GM12878 (cell line): ENCODE results near the gene SLC28A1. TPM values are rescaled to one million over a fixed set of nuclear protein-coding genes. Genes with fewer than 3 reads are reported as not detected.

Experiments used
- ATAC-seq: fragments of 200-7000 bp; cut with Tn5 transposase; 3 replicates; pipeline ENCODE4 v1.9.1; 2020; ENCODE audit warnings: mild to moderate bottlenecking, moderate library complexity
- BruUV-seq: library from RNA; stranded (reverse); fragments of 400-500 nt; replicated peaks from 2 replicates; lab custom pipeline; 2021; lab: Mats Ljungman, UMichigan
- CTCF ChIA-PET: fragments of 300-600 bp; sonication (Branson Sonifier 250); formaldehyde crosslinking; extraction: SDS; loops from one replicate; lab custom pipeline; 2021; ENCODE audit warnings: inconsistent platforms; lab: Yijun Ruan, JAX
- POLR2A ChIA-PET: fragments of 350-600 bp; formaldehyde crosslinking; extraction: SDS; loops from one replicate; lab custom pipeline; 2021; ENCODE audit warnings: inconsistent platforms; lab: Charles Lee
- RAD21 ChIA-PET: fragments of 300-600 bp; sonication (Branson Sonifier 250); formaldehyde crosslinking; loops from one replicate; lab custom pipeline; 2023; ENCODE audit warnings: antibody characterized with exemption; ENCODE audit not compliant: unreplicated experiment; lab: Charles Lee
- SMC1A ChIA-PET: fragments of 300-600 bp; sonication (Branson Sonifier 250); formaldehyde crosslinking; loops from one replicate; lab custom pipeline; 2023; ENCODE audit not compliant: unreplicated experiment, uncharacterized antibody; lab: Charles Lee
- DNase-seq: peaks from one replicate; pipeline ENCODE4 v3.0.0-alpha.2; 2011; ENCODE audit warnings: low read depth, low spot score
- FAIRE-seq: peaks from 3 replicates; lab custom pipeline; 2011; peaks lifted over from hg19 to GRCh38; lab: Jason Lieb, UNC
- H2AFZ ChIP-seq: 2 replicates; pipeline ENCODE4 v1.6.0; 2011; ENCODE audit warnings: low read depth, low read length, control low read depth; ENCODE audit not compliant: control insufficient read depth
- H3K27ac ChIP-seq: 2 replicates; pipeline ENCODE4 v1.5.1; 2011; ENCODE audit warnings: control low read depth; ENCODE audit not compliant: control insufficient read depth, insufficient read depth
- H3K27me3 ChIP-seq, 2 experiments: replicated peaks in 1 of 2; 2 replicates each; pipeline versions ENCODE4 v1.6.0 to v1.6.1; 2011; ENCODE audit warnings: low read length in 1 of 2; ENCODE audit not compliant: control insufficient read depth in 2 of 2, insufficient read depth in 2 of 2
- H3K36me3 ChIP-seq, 2 experiments: 2 replicates each; pipeline ENCODE4 v1.5.1; 2011; ENCODE audit warnings: low read length in 1 of 2; ENCODE audit not compliant: control insufficient read depth in 2 of 2, insufficient read depth in 2 of 2
- H3K4me1 ChIP-seq: 2 replicates; pipeline ENCODE4 v1.6.1; 2011; ENCODE audit warnings: mild to moderate bottlenecking, low read length, moderate library complexity, mixed read lengths; ENCODE audit not compliant: control insufficient read depth, insufficient read depth
- H3K4me2 ChIP-seq: 2 replicates; pipeline ENCODE4 v1.6.0; 2011; ENCODE audit warnings: control low read depth; ENCODE audit not compliant: control insufficient read depth, insufficient read depth
- H3K4me3 ChIP-seq: fragments of 200-600 bp; sonication (generic); 2 replicates; pipeline ENCODE4 v1.5.1; 2016
- H3K79me2 ChIP-seq: 2 replicates; pipeline ENCODE4 v1.6.0; 2011; ENCODE audit warnings: low read length; ENCODE audit not compliant: control insufficient read depth, insufficient read depth
- H3K9ac ChIP-seq: 2 replicates; pipeline ENCODE4 v1.8.0; 2011; ENCODE audit warnings: low read length, control low read depth, mixed read lengths; ENCODE audit not compliant: control insufficient read depth, insufficient read depth
- H3K9me3 ChIP-seq: replicated peaks from 3 replicates; pipeline ENCODE4 v1.5.1; 2011; ENCODE audit warnings: mild to moderate bottlenecking, low read length; ENCODE audit not compliant: control insufficient read depth, insufficient read depth
- H4K20me1 ChIP-seq: 2 replicates; pipeline ENCODE4 v1.6.0; 2011; ENCODE audit not compliant: control insufficient read depth, insufficient read depth
- CBX3 ChIP-seq: fragments of 200-600 bp; sonication (generic); IDR thresholded peaks from 2 replicates; pipeline ENCODE4 v1.6.1; 2016; ENCODE audit warnings: low read depth, borderline replicate concordance
- CREB1 ChIP-seq: IDR thresholded peaks from 2 replicates; pipeline ENCODE4 v1.6.1; 2012; ENCODE audit warnings: low read depth, mild to moderate bottlenecking, inconsistent platforms
- DPF2 ChIP-seq: fragments of 450-650 bp; IDR thresholded peaks from 2 replicates; pipeline ENCODE4 v1.6.1; 2017; ENCODE audit warnings: mild to moderate bottlenecking
- EED ChIP-seq: sonication (generic); IDR thresholded peaks from 2 replicates; pipeline ENCODE4 v1.6.1; 2016; ENCODE audit warnings: antibody characterized with exemption, low read depth
- GATAD2B ChIP-seq: fragments of 450-650 bp; conservative IDR thresholded peaks from 2 replicates; pipeline ENCODE4 v1.6.1; 2017; ENCODE audit warnings: low read depth, mild to moderate bottlenecking, moderate library complexity
- LARP7 ChIP-seq: fragments of 450-650 bp; IDR thresholded peaks from 2 replicates; pipeline ENCODE4 v1.6.1; 2017; ENCODE audit warnings: mild to moderate bottlenecking
- MEF2B ChIP-seq: fragments of 450-650 bp; IDR thresholded peaks from 2 replicates; pipeline ENCODE4 v1.6.1; 2018; ENCODE audit warnings: mild to moderate bottlenecking, moderate library complexity; ENCODE audit not compliant: partially characterized antibody, poor library complexity, severe bottlenecking
- MTA3 ChIP-seq: IDR thresholded peaks from 2 replicates; pipeline ENCODE4 v1.6.1; 2012; ENCODE audit warnings: low read length, inconsistent platforms, borderline replicate concordance
- NR2C1 ChIP-seq: fragments of 450-650 bp; IDR thresholded peaks from 2 replicates; pipeline ENCODE4 v1.6.1; 2017; ENCODE audit warnings: antibody characterized with exemption, mild to moderate bottlenecking, moderate library complexity
- NR2F1 ChIP-seq: fragments of 450-650 bp; conservative IDR thresholded peaks from 2 replicates; pipeline ENCODE4 v1.6.1; 2017; ENCODE audit warnings: mild to moderate bottlenecking
- PAX5 ChIP-seq: IDR thresholded peaks from 2 replicates; pipeline ENCODE4 v1.6.1; 2011; ENCODE audit warnings: low read depth, low read length, borderline replicate concordance
- RELA ChIP-seq: fragments of 450-650 bp; IDR thresholded peaks from 2 replicates; pipeline ENCODE4 v1.8.0; 2014; ENCODE audit warnings: borderline replicate concordance; ENCODE audit not compliant: partially characterized antibody
- RUNX3 ChIP-seq: IDR thresholded peaks from 2 replicates; pipeline ENCODE4 v1.6.1; 2012; ENCODE audit warnings: low read length, inconsistent platforms
- SRF ChIP-seq, 2 experiments: IDR thresholded peaks; 2 replicates each; pipeline ENCODE4 v1.6.1; 2011; ENCODE audit warnings: low read depth in 2 of 2, low read length in 2 of 2, mild to moderate bottlenecking in 1 of 2, moderate library complexity in 1 of 2
- YY1 ChIP-seq: IDR thresholded peaks from 2 replicates; pipeline ENCODE4 v1.6.1; 2011; ENCODE audit warnings: low read depth, mild to moderate bottlenecking, low read length
- ZNF207 ChIP-seq: fragments of 450-650 bp; IDR thresholded peaks from 2 replicates; pipeline ENCODE4 v1.6.1; 2014; ENCODE audit warnings: antibody characterized with exemption, mild to moderate bottlenecking, borderline replicate concordance
- ZSCAN29 ChIP-seq: fragments of 450-650 bp; IDR thresholded peaks from 2 replicates; pipeline ENCODE4 v1.6.1; 2017; ENCODE audit warnings: mild to moderate bottlenecking, moderate library complexity
- WGBS: methylation state at CpG from one replicate; pipeline ENCODE4 v1.1.6; 2016; ENCODE audit warnings: low lambda C conversion rate; ENCODE audit not compliant: insufficient replicate concordance, insufficient coverage; ENCODE audit errors: missing lambda C conversion rate; 5-methylcytosine and 5-hydroxymethylcytosine counted together
- in situ Hi-C: fragments of 300-500 bp; cut with MboI; formaldehyde crosslinking; loops from 9 replicates; pipeline ENCODE4 v1.14.3; 2018; ENCODE audit warnings: mixed read lengths
- intact Hi-C: fragments of 100-400 bp; cut with micrococcal nuclease; formaldehyde crosslinking; loops from one replicate; pipeline ENCODE4 v1.14.2; 2022; ENCODE audit not compliant: unreplicated experiment
- polyA plus RNA-seq, 11 experiments: library from polyadenylated mRNA; depleted of rRNA in 4 of 11; unstranded in 6 of 11; stranded (reverse) in 5 of 11; fragments of >200 nt; fragmentation: Nextera tagmentation in 4 of 11; fragmentation: Illumina TruSeq in 1 of 11; extraction: Ambion mirVana in 4 of 11; extraction: Trizol in 1 of 11; gene quantifications; 1 replicate in 1 of 11; 2 replicates in 10 of 11; pipeline versions ENCODE4 v1.2.1 to v1.2.3, GENCODE V29; 2011 to 2016; ENCODE audit warnings: inconsistent platforms in 2 of 11, missing spikeins in 2 of 11, low read depth in 1 of 11
- total RNA-seq, 4 experiments: library from RNA; depleted of rRNA in 3 of 4; stranded (reverse); fragments of >200 nt in 3 of 4; fragmentation: Illumina TruSeq in 1 of 4; extraction: Trizol in 1 of 4; gene quantifications; 2 replicates each; pipeline versions ENCODE4 v1.2.1 to v1.2.3, GENCODE V29; 2013 to 2021
- TF ChIP-seq, protein P1 (sequence below): fragments of 450-650 bp; IDR thresholded peaks from 2 replicates; pipeline ENCODE4 v1.6.1; 2016; ENCODE audit warnings: mild to moderate bottlenecking
- TF ChIP-seq, protein P2 (sequence below): fragments of 450-650 bp; IDR thresholded peaks from 2 replicates; pipeline ENCODE4 v1.6.1; 2017; ENCODE audit warnings: low read depth, mild to moderate bottlenecking, moderate library complexity
- TF ChIP-seq, protein P3 (sequence below): fragments of 450-650 bp; IDR thresholded peaks from 2 replicates; pipeline ENCODE4 v1.6.1; 2017; ENCODE audit warnings: mild to moderate bottlenecking, low read depth, inconsistent platforms; ENCODE audit not compliant: poor library complexity, severe bottlenecking

Gene SLC28A1
- total and polyA plus RNA-seq, 10 of the 15 experiments (the other 5 are each of a cell fraction or from before 2014, with no cell fraction given): not detected

DNA sequence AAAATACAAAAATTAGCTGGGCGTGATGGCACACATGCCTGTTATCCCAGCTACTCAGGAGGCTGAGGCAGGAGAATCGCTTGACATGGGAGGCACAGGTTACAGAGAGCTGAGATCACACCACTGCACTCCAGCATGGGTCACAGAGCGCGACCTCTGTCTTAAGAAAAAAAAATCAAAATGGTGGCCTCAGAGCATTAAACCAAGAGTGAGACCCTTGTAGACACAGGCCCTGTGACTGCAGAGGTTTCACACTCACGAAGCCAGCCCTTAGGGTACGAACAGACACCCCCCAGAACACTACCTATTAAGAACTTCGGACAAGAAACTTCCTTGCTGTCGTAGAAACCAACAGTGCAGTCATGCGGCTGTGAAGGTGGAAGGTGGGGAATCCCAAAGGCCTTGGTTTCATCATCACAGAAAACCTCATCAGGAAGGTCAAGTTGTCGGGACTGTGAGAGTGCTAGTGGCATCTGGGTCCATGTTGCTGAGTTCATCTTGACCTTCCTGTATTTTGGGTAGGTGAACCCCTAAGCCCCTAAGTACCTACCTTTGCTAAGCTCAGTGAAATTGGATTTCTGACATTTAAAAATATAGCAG is 92.4 kb downstream of the SLC28A1 start:
- FAIRE-seq: peak; percentile 73
- ChIA-PET POLR2A (interaction anchor here (1.6 kb wide), 1 partner anchor 12 kb away, joined by 4 read pairs; no protein-coding TSS in a partner anchor), SMC1A (interaction anchor here (0.7 to 9.3 kb wide), 7 partner anchors 11 to 372 kb away, joined by 3 to 80 read pairs (median 6); no protein-coding TSS in a partner anchor), CTCF (interaction anchor here (1.0 kb wide), 2 partner anchors 68 to 260 kb away, joined by 3 to 7 read pairs; no protein-coding TSS in a partner anchor), RAD21 (interaction anchor here (0.8 to 1.5 kb wide), 3 partner anchors 27 to 70 kb away, joined by 3 to 4 read pairs (median 3); no protein-coding TSS in a partner anchor)
- Histone ChIP-seq H3K9me3 (no peaks in the 10 kb centered on the region), H3K9ac (no peak overlapping the region), H3K27me3 (no peaks in the 10 kb centered on the region), H3K4me3 (no peak overlapping the region), H3K36me3 (no peaks in the 10 kb centered on the region), H3K27ac (peak overlapping the region; percentile 27; the same call in 1 of the 2 replicates), H3K79me2 (peaks cover 6% of the 10 kb centered on the region), H2AFZ (peak overlapping the region; percentile 81), H3K4me2 (peak overlapping the region; percentile 67), H4K20me1 (no peaks in the 10 kb centered on the region), H3K4me1 (peaks cover 9% of the 10 kb centered on the region)
- intact Hi-C loops: no loop called here
- WGBS: 40% methylated on average over 10 of the region's 10 CpGs
- in situ Hi-C loops: no loop called here
- BruUV-seq: no TSS peak
- ATAC-seq: peak; percentile 3
- no peak for DNase-seq
- TF ChIP-seq, protein P1, sequence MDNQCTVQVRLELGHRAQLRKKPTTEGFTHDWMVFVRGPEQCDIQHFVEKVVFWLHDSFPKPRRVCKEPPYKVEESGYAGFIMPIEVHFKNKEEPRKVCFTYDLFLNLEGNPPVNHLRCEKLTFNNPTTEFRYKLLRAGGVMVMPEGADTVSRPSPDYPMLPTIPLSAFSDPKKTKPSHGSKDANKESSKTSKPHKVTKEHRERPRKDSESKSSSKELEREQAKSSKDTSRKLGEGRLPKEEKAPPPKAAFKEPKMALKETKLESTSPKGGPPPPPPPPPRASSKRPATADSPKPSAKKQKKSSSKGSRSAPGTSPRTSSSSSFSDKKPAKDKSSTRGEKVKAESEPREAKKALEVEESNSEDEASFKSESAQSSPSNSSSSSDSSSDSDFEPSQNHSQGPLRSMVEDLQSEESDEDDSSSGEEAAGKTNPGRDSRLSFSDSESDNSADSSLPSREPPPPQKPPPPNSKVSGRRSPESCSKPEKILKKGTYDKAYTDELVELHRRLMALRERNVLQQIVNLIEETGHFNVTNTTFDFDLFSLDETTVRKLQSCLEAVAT: 0 out of 2 replicates have a peak, but pooled peaks have one; percentile 44
- TF ChIP-seq RUNX3 (peak; percentile 67; the same call in 1 of the 2 replicates), MEF2B (no peak), MTA3 (no peak), ZNF207 (no peak), CREB1 (peak; percentile 72; the same call in 1 of the 2 replicates), RELA (no peak), YY1 (peak; percentile 72), SRF (IDR thresholded peaks at IDR 0.05; ENCODE audit: low read depth in 2 of 2, low read length in 2 of 2) (no peak), CBX3 (no peak), EED (peak; percentile 26; the same call in 1 of the 2 replicates), PAX5 (peak; percentile 59; the same call in 1 of the 2 replicates), NR2C1 (0 out of 2 replicates have a peak, but pooled peaks have one; percentile 18), GATAD2B (no peak), ZSCAN29 (no peak), DPF2 (peak; percentile 17; the same call in 1 of the 2 replicates), NR2F1 (peak; percentile 91), LARP7 (no peak)
- TF ChIP-seq, protein P2, sequence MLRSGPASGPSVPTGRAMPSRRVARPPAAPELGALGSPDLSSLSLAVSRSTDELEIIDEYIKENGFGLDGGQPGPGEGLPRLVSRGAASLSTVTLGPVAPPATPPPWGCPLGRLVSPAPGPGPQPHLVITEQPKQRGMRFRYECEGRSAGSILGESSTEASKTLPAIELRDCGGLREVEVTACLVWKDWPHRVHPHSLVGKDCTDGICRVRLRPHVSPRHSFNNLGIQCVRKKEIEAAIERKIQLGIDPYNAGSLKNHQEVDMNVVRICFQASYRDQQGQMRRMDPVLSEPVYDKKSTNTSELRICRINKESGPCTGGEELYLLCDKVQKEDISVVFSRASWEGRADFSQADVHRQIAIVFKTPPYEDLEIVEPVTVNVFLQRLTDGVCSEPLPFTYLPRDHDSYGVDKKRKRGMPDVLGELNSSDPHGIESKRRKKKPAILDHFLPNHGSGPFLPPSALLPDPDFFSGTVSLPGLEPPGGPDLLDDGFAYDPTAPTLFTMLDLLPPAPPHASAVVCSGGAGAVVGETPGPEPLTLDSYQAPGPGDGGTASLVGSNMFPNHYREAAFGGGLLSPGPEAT: peak; percentile 70
- TF ChIP-seq, protein P3, sequence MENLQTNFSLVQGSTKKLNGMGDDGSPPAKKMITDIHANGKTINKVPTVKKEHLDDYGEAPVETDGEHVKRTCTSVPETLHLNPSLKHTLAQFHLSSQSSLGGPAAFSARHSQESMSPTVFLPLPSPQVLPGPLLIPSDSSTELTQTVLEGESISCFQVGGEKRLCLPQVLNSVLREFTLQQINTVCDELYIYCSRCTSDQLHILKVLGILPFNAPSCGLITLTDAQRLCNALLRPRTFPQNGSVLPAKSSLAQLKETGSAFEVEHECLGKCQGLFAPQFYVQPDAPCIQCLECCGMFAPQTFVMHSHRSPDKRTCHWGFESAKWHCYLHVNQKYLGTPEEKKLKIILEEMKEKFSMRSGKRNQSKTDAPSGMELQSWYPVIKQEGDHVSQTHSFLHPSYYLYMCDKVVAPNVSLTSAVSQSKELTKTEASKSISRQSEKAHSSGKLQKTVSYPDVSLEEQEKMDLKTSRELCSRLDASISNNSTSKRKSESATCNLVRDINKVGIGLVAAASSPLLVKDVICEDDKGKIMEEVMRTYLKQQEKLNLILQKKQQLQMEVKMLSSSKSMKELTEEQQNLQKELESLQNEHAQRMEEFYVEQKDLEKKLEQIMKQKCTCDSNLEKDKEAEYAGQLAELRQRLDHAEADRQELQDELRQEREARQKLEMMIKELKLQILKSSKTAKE: no peak
